ENCODE data around the gene CHP1.
"Not testable (repeated sequence)": the region's sequence is repeated elsewhere in the genome, so short reads cannot be mapped to it uniquely, and the experiment has no call there.

Gene CHP1

GRCh38 chr15:41281236-41281635 lies 50.2 kb downstream of the CHP1 start:
- Histone ChIP-seq H3K4me1 (ENCODE audit: control insufficient read depth, insufficient read depth, low read length) (peaks cover 6% of the 10 kb centered on the region), H3K27me3 (ENCODE audit: control insufficient read depth in 1 of 2, insufficient read depth in 2 of 2, low read length in 2 of 2) (no peaks in the 10 kb centered on the region), H3K9ac (ENCODE audit: low read length in 2 of 2) (no peak overlapping the region), H3K36me3 (ENCODE audit: control insufficient read depth in 2 of 2, insufficient read depth in 2 of 2, low read length in 2 of 2) (peaks cover 12 to 20% of the 10 kb centered on the region in 2 donors), H3K4me3 (ENCODE audit: low read length in 2 of 2) (no peak overlapping the region), H3K9me3 (ENCODE audit: control insufficient read depth in 2 of 2, low read length in 2 of 2) (no peaks in the 10 kb centered on the region), H3K27ac (ENCODE audit: low read length) (no peak overlapping the region)

DNA sequence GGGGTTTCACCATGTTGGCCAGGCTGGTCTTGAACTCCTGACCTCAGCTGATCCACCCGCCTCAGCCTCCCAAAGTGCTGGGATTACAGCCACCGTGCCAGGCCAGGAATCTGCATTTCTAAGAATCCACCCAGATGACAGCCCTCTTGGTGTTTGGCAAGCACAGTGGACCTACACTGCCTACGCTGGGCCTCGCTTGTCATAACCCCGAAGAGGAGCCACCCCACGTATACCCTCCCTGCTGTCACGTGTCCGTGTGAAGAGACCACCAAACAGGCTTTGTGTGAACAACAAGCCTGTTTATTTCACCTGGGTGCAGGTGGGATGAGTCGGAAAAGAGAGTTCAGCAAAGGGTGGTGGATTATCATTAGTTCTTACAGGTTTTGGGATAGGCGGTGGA lies 51.4 kb downstream of the CHP1 start:
- H3K9ac ChIP-seq (ENCODE audit: low read length in 2 of 2); H3K4me3 ChIP-seq (ENCODE audit: low read length in 2 of 2); H3K4me1 ChIP-seq (ENCODE audit: control insufficient read depth, insufficient read depth, low read length); H3K9me3 ChIP-seq (ENCODE audit: control insufficient read depth in 2 of 2, low read length in 2 of 2); H3K27ac ChIP-seq (ENCODE audit: low read length); H3K27me3 ChIP-seq (ENCODE audit: control insufficient read depth in 1 of 2, insufficient read depth in 2 of 2, low read length in 2 of 2): not testable (repeated sequence)
- peaks cover 6 to 24% of the 10 kb centered on the region in 2 donors for H3K36me3 ChIP-seq (ENCODE audit: control insufficient read depth in 2 of 2, insufficient read depth in 2 of 2, low read length in 2 of 2)

GRCh38 chr15:41282980-41283652 lies 52.0 kb downstream of the CHP1 start:
- peak overlapping the region; percentile 78 for H3K27ac ChIP-seq (ENCODE audit: low read length)
- not testable (repeated sequence) for H3K9me3 ChIP-seq (ENCODE audit: control insufficient read depth in 2 of 2, low read length in 2 of 2); H3K4me1 ChIP-seq (ENCODE audit: control insufficient read depth, insufficient read depth, low read length); H3K27me3 ChIP-seq (ENCODE audit: control insufficient read depth in 1 of 2, insufficient read depth in 2 of 2, low read length in 2 of 2)
- H3K36me3 ChIP-seq (ENCODE audit: control insufficient read depth in 2 of 2, insufficient read depth in 2 of 2, low read length in 2 of 2) = peaks cover 6 to 25% of the 10 kb centered on the region in 2 donors
- peak overlapping the region; percentile 90 to 97 for H3K4me3 ChIP-seq (ENCODE audit: low read length in 2 of 2)
- H3K9ac ChIP-seq (ENCODE audit: low read length in 2 of 2) = peak overlapping the region; percentile 81 to 88

GRCh38 chr15:41283653-41284426 lies 52.8 kb downstream of the CHP1 start:
- Histone ChIP-seq H3K4me1 (ENCODE audit: control insufficient read depth, insufficient read depth, low read length) (peaks cover 14% of the 10 kb centered on the region), H3K27ac (ENCODE audit: low read length) (peak overlapping the region; percentile 78), H3K9me3 (ENCODE audit: control insufficient read depth in 2 of 2, low read length in 2 of 2) (no peaks in the 10 kb centered on the region), H3K27me3 (ENCODE audit: control insufficient read depth in 1 of 2, insufficient read depth in 2 of 2, low read length in 2 of 2) (no peaks in the 10 kb centered on the region), H3K9ac (ENCODE audit: low read length in 2 of 2) (peak overlapping the region; percentile 88 to 92), H3K4me3 (ENCODE audit: low read length in 2 of 2) (peak overlapping the region; percentile 90 to 97), H3K36me3 (ENCODE audit: control insufficient read depth in 2 of 2, insufficient read depth in 2 of 2, low read length in 2 of 2) (peaks cover 12 to 28% of the 10 kb centered on the region in 2 donors)

GRCh38 chr15:41284427-41285177 lies 53.5 kb downstream of the CHP1 start:
- H3K4me1 ChIP-seq (ENCODE audit: control insufficient read depth, insufficient read depth, low read length) = peaks cover 14% of the 10 kb centered on the region
- no peaks in the 10 kb centered on the region for H3K27me3 ChIP-seq (ENCODE audit: control insufficient read depth in 1 of 2, insufficient read depth in 2 of 2, low read length in 2 of 2)
- H3K9ac ChIP-seq (ENCODE audit: low read length in 2 of 2) = peak overlapping the region; percentile 88 to 92
- H3K27ac ChIP-seq (ENCODE audit: low read length) = peak overlapping the region; percentile 78
- no peaks in the 10 kb centered on the region for H3K9me3 ChIP-seq (ENCODE audit: control insufficient read depth in 2 of 2, low read length in 2 of 2)
- peak overlapping the region; percentile 90 to 97 for H3K4me3 ChIP-seq (ENCODE audit: low read length in 2 of 2)
- peaks cover 9 to 24% of the 10 kb centered on the region in 2 donors for H3K36me3 ChIP-seq (ENCODE audit: control insufficient read depth in 2 of 2, insufficient read depth in 2 of 2, low read length in 2 of 2)

DNA sequence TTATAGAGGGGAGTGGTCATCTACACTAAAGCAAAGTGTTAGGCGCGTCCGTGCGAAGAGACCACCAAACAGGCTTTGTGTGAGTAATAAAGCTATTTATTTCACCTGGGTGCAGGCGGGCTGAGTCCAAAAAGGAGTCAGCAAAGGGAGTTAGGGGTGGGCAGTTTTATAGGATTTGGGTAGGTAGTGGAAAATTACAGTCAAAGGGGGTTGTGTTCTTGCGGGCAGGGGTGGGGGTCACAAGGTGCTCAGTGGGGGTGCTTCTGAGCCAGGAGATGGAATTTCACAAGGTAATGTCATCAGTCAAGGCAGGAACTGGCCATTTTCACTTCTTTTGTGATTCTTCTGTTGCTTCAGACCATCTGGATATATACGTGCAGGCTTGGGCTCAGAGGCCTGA lies 54.2 kb downstream of the CHP1 start:
- Histone ChIP-seq H3K36me3 (ENCODE audit: control insufficient read depth in 2 of 2, insufficient read depth in 2 of 2, low read length in 2 of 2) (peaks cover 9 to 18% of the 10 kb centered on the region in 2 donors), H3K4me3 (ENCODE audit: low read length in 2 of 2) (peak overlapping the region; percentile 90 to 97), H3K27me3 (ENCODE audit: control insufficient read depth in 1 of 2, insufficient read depth in 2 of 2, low read length in 2 of 2) (no peaks in the 10 kb centered on the region), H3K27ac (ENCODE audit: low read length) (no peak overlapping the region), H3K9me3 (ENCODE audit: control insufficient read depth in 2 of 2, low read length in 2 of 2) (no peaks in the 10 kb centered on the region), H3K9ac (ENCODE audit: low read length in 2 of 2) (peak overlapping the region in 1 of 2 donors; percentile 88), H3K4me1 (ENCODE audit: control insufficient read depth, insufficient read depth, low read length) (peaks cover 14% of the 10 kb centered on the region)

DNA sequence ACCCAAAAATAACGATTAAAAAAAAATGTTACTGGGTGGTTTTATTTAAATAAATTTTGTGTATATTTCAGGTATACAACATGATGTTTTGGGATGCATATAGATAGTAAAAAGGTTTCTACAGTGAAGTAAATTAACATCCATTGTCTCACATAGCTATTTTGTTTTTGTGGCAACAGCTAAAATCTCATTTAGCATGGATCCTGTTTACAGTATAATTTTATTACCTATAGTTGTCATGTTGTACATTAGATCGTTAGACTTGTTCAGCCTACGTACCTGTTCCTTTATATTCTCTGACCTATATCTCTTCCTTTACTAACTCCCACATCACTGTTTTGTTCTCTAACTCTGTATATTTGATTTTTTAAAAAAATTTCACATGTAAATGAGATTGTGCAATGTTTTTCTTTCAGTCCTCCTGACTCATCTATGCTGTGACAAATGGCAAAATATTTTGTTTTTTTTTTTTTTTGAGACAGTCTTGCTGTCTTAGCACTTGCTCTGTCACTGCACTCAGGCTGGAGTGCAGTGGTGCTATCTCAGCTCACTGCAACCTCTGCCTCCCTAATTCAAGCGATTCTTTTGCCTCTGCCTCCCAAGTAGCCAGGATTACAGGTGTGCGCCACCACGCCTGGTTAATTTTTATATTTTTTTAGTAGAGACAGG lies 55.7 kb downstream of the CHP1 start:
- Histone ChIP-seq H3K4me3 (ENCODE audit: low read length in 2 of 2) (no peak overlapping the region), H3K36me3 (ENCODE audit: control insufficient read depth in 2 of 2, insufficient read depth in 2 of 2, low read length in 2 of 2) (peaks cover 12 to 18% of the 10 kb centered on the region in 2 donors), H3K9me3 (ENCODE audit: control insufficient read depth in 2 of 2, low read length in 2 of 2) (no peaks in the 10 kb centered on the region), H3K27me3 (ENCODE audit: control insufficient read depth in 1 of 2, insufficient read depth in 2 of 2, low read length in 2 of 2) (no peaks in the 10 kb centered on the region), H3K9ac (ENCODE audit: low read length in 2 of 2) (no peak overlapping the region), H3K4me1 (ENCODE audit: control insufficient read depth, insufficient read depth, low read length) (peaks cover 14% of the 10 kb centered on the region), H3K27ac (ENCODE audit: low read length) (no peak overlapping the region)

- Histone ChIP-seq H3K9me3 (ENCODE audit: control insufficient read depth in 2 of 2, low read length in 2 of 2) (no peaks in the 10 kb centered on the region), H3K4me1 (ENCODE audit: control insufficient read depth, insufficient read depth, low read length) (peaks cover 14% of the 10 kb centered on the region), H3K36me3 (ENCODE audit: control insufficient read depth in 2 of 2, insufficient read depth in 2 of 2, low read length in 2 of 2) (peaks cover 12 to 18% of the 10 kb centered on the region in 2 donors), H3K4me3 (ENCODE audit: low read length in 2 of 2) (no peak overlapping the region), H3K27ac (ENCODE audit: low read length) (no peak overlapping the region), H3K27me3 (ENCODE audit: control insufficient read depth in 1 of 2, insufficient read depth in 2 of 2, low read length in 2 of 2) (no peaks in the 10 kb centered on the region), H3K9ac (ENCODE audit: low read length in 2 of 2) (no peak overlapping the region)
Measured at GRCh38 chr15:41288464-41288863, 57.4 kb downstream of the CHP1 start.

DNA sequence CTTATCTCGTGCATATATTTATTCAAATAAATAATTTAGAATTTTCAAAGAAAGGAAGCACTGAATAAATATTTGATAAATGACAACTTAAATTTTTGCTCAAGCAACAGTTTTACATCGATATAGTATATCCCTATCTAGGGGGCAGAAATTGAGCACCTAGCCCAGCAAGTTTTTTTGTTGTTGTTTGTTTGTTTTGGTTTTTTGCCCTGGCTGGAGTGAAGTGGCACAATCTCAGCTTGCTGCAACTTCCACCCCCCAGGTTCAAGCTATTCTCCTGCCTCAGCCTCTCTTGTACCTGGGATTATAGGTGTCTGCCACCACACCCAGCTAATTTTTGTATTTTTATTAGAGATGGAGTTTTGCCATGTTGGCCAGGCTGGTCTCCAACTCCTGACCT lies 58.9 kb downstream of the CHP1 start:
- H3K4me3 ChIP-seq (ENCODE audit: low read length in 2 of 2) = no peak overlapping the region
- H3K9ac ChIP-seq (ENCODE audit: low read length in 2 of 2) = no peak overlapping the region
- H3K27ac ChIP-seq (ENCODE audit: low read length) = no peak overlapping the region
- H3K9me3 ChIP-seq (ENCODE audit: control insufficient read depth in 2 of 2, low read length in 2 of 2) = no peaks in the 10 kb centered on the region
- H3K4me1 ChIP-seq (ENCODE audit: control insufficient read depth, insufficient read depth, low read length) = peaks cover 14% of the 10 kb centered on the region
- no peaks in the 10 kb centered on the region for H3K27me3 ChIP-seq (ENCODE audit: control insufficient read depth in 1 of 2, insufficient read depth in 2 of 2, low read length in 2 of 2)
- peaks cover 12 to 20% of the 10 kb centered on the region in 2 donors for H3K36me3 ChIP-seq (ENCODE audit: control insufficient read depth in 2 of 2, insufficient read depth in 2 of 2, low read length in 2 of 2)

DNA sequence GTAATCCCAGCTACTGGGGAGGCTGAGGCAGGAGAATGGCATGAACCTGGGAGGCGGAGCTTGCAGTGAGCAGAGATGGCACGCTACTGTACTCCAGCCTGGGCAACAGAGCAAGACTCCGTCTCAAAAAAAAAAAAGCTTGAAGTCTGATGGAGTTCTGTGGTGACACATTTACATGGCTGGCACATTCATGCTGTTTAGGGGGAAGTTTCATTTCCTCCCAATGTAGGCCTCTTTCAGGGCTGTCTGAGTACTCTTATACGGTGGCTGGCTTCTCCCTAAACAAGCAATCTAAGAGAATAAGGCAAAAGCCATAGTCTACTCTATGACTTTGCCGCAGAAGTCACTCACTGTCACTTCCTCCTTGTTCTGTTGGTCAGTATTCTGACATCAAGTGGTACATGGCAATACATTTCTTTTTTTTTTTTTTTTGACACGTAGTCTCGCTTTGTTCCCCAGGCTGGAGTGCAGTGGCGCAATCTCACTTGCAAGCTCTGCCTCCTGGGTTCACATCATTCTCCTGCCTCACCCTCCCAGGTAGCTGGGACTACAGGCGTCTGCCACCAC lies 60.1 kb downstream of the CHP1 start:
- Histone ChIP-seq H3K9ac (ENCODE audit: low read length in 2 of 2) (no peak overlapping the region), H3K27ac (ENCODE audit: low read length) (no peak overlapping the region), H3K36me3 (ENCODE audit: control insufficient read depth in 2 of 2, insufficient read depth in 2 of 2, low read length in 2 of 2) (peaks cover 12 to 17% of the 10 kb centered on the region in 2 donors), H3K27me3 (ENCODE audit: control insufficient read depth in 1 of 2, insufficient read depth in 2 of 2, low read length in 2 of 2) (no peaks in the 10 kb centered on the region), H3K4me1 (ENCODE audit: control insufficient read depth, insufficient read depth, low read length) (peaks cover 8% of the 10 kb centered on the region), H3K9me3 (ENCODE audit: control insufficient read depth in 2 of 2, low read length in 2 of 2) (no peaks in the 10 kb centered on the region), H3K4me3 (ENCODE audit: low read length in 2 of 2) (no peak overlapping the region)
